ENCODE measurements around the gene RPS6KA5.

DNA sequence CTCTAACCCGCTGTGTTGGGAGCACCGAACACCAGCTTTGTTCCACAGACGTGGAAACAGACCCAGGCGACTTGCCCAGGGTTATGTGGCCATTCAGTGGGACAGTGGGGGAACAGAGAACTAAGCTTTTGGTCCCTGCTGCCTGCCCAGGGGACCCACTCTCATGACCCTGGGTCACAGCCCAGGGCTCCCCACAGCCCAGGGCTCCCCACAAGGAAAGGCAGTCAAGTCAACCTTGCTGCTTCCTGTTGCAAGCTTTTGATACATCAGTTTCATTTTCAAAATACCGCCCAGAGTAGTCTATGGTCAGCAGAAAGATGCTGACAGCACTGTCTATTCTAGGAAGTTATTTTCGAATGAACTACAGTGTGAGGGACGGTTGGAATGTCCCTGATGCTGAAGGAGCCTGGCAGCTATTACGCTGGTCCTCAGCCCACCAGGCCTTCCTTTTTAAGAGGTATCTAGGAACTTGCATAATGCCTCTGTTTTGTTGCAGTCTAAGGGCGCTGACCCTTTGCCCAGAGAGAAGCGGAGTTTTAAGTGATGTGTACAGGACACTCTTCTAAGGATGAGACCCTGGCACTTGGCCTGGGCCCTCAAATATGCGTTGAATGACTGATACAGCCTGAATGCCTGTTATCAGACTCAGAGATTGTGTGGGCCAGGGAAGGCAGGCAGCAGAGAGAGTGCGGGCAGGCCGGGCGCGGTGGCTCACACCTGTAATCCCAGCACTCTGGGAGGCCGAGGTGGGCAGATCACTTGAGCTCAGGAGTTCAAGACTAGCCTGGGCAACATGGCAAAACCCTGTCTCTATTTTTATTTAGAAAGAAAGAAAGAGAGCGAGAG, 231.6 kb downstream of the RPS6KA5 start:
- TF ChIP-seq TCF7L2 (IDR thresholded peaks at IDR 0.05; ENCODE audit: low read depth, low read length) (no peak), MAZ (CRISPR knock-in tag; conservative IDR thresholded peaks at IDR 0.05 in 1 of 2, IDR thresholded peaks at IDR 0.05 in 1 of 2) (no peak), ZBED1 (IDR thresholded peaks at IDR 0.05) (no peak), ELF1 (tag; IDR thresholded peaks at IDR 0.05) (no peak), MXI1 (IDR thresholded peaks at IDR 0.05; ENCODE audit: low read depth, low read length) (no peak), SPI1 (IDR thresholded peaks at IDR 0.05; ENCODE audit: borderline replicate concordance, low read depth, low read length) (no peak), BDP1 (IDR thresholded peaks at IDR 0.05; ENCODE audit: insufficient read depth, insufficient read length) (no peak)
- TF ChIP-seq, protein P1, sequence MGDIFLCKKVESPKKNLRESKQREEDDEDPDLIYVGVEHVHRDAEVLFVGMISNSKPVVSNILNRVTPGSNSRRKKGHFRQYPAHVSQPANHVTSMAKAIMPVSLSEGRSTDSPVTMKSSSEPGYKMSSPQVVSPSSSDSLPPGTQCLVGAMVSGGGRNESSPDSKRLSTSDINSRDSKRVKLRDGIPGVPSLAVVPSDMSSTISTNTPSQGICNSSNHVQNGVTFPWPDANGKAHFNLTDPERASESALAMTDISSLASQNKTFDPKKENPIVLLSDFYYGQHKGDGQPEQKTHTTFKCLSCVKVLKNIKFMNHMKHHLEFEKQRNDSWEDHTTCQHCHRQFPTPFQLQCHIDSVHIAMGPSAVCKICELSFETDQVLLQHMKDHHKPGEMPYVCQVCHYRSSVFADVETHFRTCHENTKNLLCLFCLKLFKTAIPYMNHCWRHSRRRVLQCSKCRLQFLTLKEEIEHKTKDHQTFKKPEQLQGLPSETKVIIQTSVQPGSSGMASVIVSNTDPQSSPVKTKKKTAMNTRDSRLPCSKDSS (IDR thresholded peaks at IDR 0.05; ENCODE audit: low read depth, partially characterized antibody): no peak
